ENCODE results near the gene RBMS3.

Gene RBMS3

GRCh38 chr3:29291260-29291981 lies 10.6 kb downstream of the RBMS3 start:
- no peaks in the 10 kb centered on the region for H3K36me3 ChIP-seq (ENCODE audit: control insufficient read depth, insufficient read depth, low read length)
- H3K9me3 ChIP-seq (ENCODE audit: control insufficient read depth, low read length) = no peaks in the 10 kb centered on the region
- H3K4me1 ChIP-seq (ENCODE audit: control insufficient read depth, insufficient read depth, low read length) = no peaks in the 10 kb centered on the region
- no peak overlapping the region for H3K9ac ChIP-seq (ENCODE audit: low read length)
- no peak overlapping the region for H3K4me3 ChIP-seq (ENCODE audit: low read length)
- no peaks in the 10 kb centered on the region for H3K27me3 ChIP-seq (ENCODE audit: control insufficient read depth, insufficient read depth, low read length)

GRCh38 chr3:29291982-29292363 lies 11.1 kb downstream of the RBMS3 start:
- Histone ChIP-seq H3K9me3 (ENCODE audit: control insufficient read depth, low read length) (no peaks in the 10 kb centered on the region), H3K4me1 (ENCODE audit: control insufficient read depth, insufficient read depth, low read length) (no peaks in the 10 kb centered on the region), H3K27me3 (ENCODE audit: control insufficient read depth, insufficient read depth, low read length) (no peaks in the 10 kb centered on the region), H3K9ac (ENCODE audit: low read length) (no peak overlapping the region), H3K4me3 (ENCODE audit: low read length) (no peak overlapping the region), H3K36me3 (ENCODE audit: control insufficient read depth, insufficient read depth, low read length) (no peaks in the 10 kb centered on the region)

- Histone ChIP-seq H3K9me3 (ENCODE audit: control insufficient read depth, low read length) (no peaks in the 10 kb centered on the region), H3K4me3 (ENCODE audit: low read length) (no peak overlapping the region), H3K4me1 (ENCODE audit: control insufficient read depth, insufficient read depth, low read length) (no peaks in the 10 kb centered on the region), H3K27me3 (ENCODE audit: control insufficient read depth, insufficient read depth, low read length) (no peaks in the 10 kb centered on the region), H3K36me3 (ENCODE audit: control insufficient read depth, insufficient read depth, low read length) (no peaks in the 10 kb centered on the region), H3K9ac (ENCODE audit: low read length) (no peak overlapping the region)
These were observed 12.6 kb downstream of the RBMS3 start for GRCh38 chr3:29293421-29293820.

- Histone ChIP-seq H3K4me3 (ENCODE audit: low read length) (no peak overlapping the region), H3K36me3 (ENCODE audit: control insufficient read depth, insufficient read depth, low read length) (no peaks in the 10 kb centered on the region), H3K27me3 (ENCODE audit: control insufficient read depth, insufficient read depth, low read length) (no peaks in the 10 kb centered on the region), H3K9me3 (ENCODE audit: control insufficient read depth, low read length) (no peaks in the 10 kb centered on the region), H3K4me1 (ENCODE audit: control insufficient read depth, insufficient read depth, low read length) (no peaks in the 10 kb centered on the region), H3K9ac (ENCODE audit: low read length) (no peak overlapping the region)
These were observed 17.1 kb downstream of the RBMS3 start for GRCh38 chr3:29297998-29298397.

- Histone ChIP-seq H3K4me3 (ENCODE audit: low read length) (no peak overlapping the region), H3K4me1 (ENCODE audit: control insufficient read depth, insufficient read depth, low read length) (no peaks in the 10 kb centered on the region), H3K27me3 (ENCODE audit: control insufficient read depth, insufficient read depth, low read length) (no peaks in the 10 kb centered on the region), H3K9me3 (ENCODE audit: control insufficient read depth, low read length) (no peaks in the 10 kb centered on the region), H3K36me3 (ENCODE audit: control insufficient read depth, insufficient read depth, low read length) (no peaks in the 10 kb centered on the region), H3K9ac (ENCODE audit: low read length) (no peak overlapping the region)
These were observed 20.6 kb downstream of the RBMS3 start for GRCh38 chr3:29301332-29302019.

GRCh38 chr3:29302619-29303018 lies 21.7 kb downstream of the RBMS3 start:
- Histone ChIP-seq H3K9ac (ENCODE audit: low read length) (no peak overlapping the region), H3K36me3 (ENCODE audit: control insufficient read depth, insufficient read depth, low read length) (no peaks in the 10 kb centered on the region), H3K4me3 (ENCODE audit: low read length) (no peak overlapping the region), H3K27me3 (ENCODE audit: control insufficient read depth, insufficient read depth, low read length) (no peaks in the 10 kb centered on the region), H3K9me3 (ENCODE audit: control insufficient read depth, low read length) (no peaks in the 10 kb centered on the region), H3K4me1 (ENCODE audit: control insufficient read depth, insufficient read depth, low read length) (no peaks in the 10 kb centered on the region)

GRCh38 chr3:29307295-29307694 lies 26.4 kb downstream of the RBMS3 start:
- Histone ChIP-seq H3K4me1 (ENCODE audit: control insufficient read depth, insufficient read depth, low read length) (no peaks in the 10 kb centered on the region), H3K36me3 (ENCODE audit: control insufficient read depth, insufficient read depth, low read length) (no peaks in the 10 kb centered on the region)

GRCh38 chr3:29310865-29311264 lies 30.0 kb downstream of the RBMS3 start:
- no peak overlapping the region for H3K4me3 ChIP-seq (ENCODE audit: low read length)
- no peak overlapping the region for H3K9ac ChIP-seq (ENCODE audit: low read length)
- no peaks in the 10 kb centered on the region for H3K4me1 ChIP-seq (ENCODE audit: control insufficient read depth, insufficient read depth, low read length)
- H3K27me3 ChIP-seq (ENCODE audit: control insufficient read depth, insufficient read depth, low read length) = no peaks in the 10 kb centered on the region
- H3K36me3 ChIP-seq (ENCODE audit: control insufficient read depth, insufficient read depth, low read length) = no peaks in the 10 kb centered on the region
- H3K9me3 ChIP-seq (ENCODE audit: control insufficient read depth, low read length) = no peaks in the 10 kb centered on the region

More at GRCh38 chr3:29307295-29307694, 26.4 kb downstream of the RBMS3 start:
- H3K9me3 ChIP-seq (ENCODE audit: control insufficient read depth, low read length) = no peaks in the 10 kb centered on the region
- H3K9ac ChIP-seq (ENCODE audit: low read length) = no peak overlapping the region
- H3K27me3 ChIP-seq (ENCODE audit: control insufficient read depth, insufficient read depth, low read length) = no peaks in the 10 kb centered on the region
- H3K4me3 ChIP-seq (ENCODE audit: low read length) = no peak overlapping the region

- H3K9me3 ChIP-seq (ENCODE audit: control insufficient read depth, low read length) = no peaks in the 10 kb centered on the region
- H3K4me1 ChIP-seq (ENCODE audit: control insufficient read depth, insufficient read depth, low read length) = no peaks in the 10 kb centered on the region
- no peaks in the 10 kb centered on the region for H3K36me3 ChIP-seq (ENCODE audit: control insufficient read depth, insufficient read depth, low read length)
- no peaks in the 10 kb centered on the region for H3K27me3 ChIP-seq (ENCODE audit: control insufficient read depth, insufficient read depth, low read length)
- no peak overlapping the region for H3K4me3 ChIP-seq (ENCODE audit: low read length)
- H3K9ac ChIP-seq (ENCODE audit: low read length) = no peak overlapping the region
These were observed 30.9 kb downstream of the RBMS3 start for GRCh38 chr3:29311795-29312194.

GRCh38 chr3:29312395-29312794 lies 31.5 kb downstream of the RBMS3 start:
- Histone ChIP-seq H3K36me3 (ENCODE audit: control insufficient read depth, insufficient read depth, low read length) (no peaks in the 10 kb centered on the region), H3K9ac (ENCODE audit: low read length) (no peak overlapping the region), H3K4me1 (ENCODE audit: control insufficient read depth, insufficient read depth, low read length) (no peaks in the 10 kb centered on the region), H3K9me3 (ENCODE audit: control insufficient read depth, low read length) (no peaks in the 10 kb centered on the region), H3K27me3 (ENCODE audit: control insufficient read depth, insufficient read depth, low read length) (no peaks in the 10 kb centered on the region), H3K4me3 (ENCODE audit: low read length) (no peak overlapping the region)

GRCh38 chr3:29312960-29313452 lies 32.1 kb downstream of the RBMS3 start:
- Histone ChIP-seq H3K9ac (ENCODE audit: low read length) (no peak overlapping the region), H3K9me3 (ENCODE audit: control insufficient read depth, low read length) (no peaks in the 10 kb centered on the region), H3K4me3 (ENCODE audit: low read length) (no peak overlapping the region), H3K36me3 (ENCODE audit: control insufficient read depth, insufficient read depth, low read length) (no peaks in the 10 kb centered on the region), H3K4me1 (ENCODE audit: control insufficient read depth, insufficient read depth, low read length) (no peaks in the 10 kb centered on the region), H3K27me3 (ENCODE audit: control insufficient read depth, insufficient read depth, low read length) (no peaks in the 10 kb centered on the region)

GRCh38 chr3:29313981-29314726 lies 33.3 kb downstream of the RBMS3 start:
- H3K36me3 ChIP-seq (ENCODE audit: control insufficient read depth, insufficient read depth, low read length) = no peaks in the 10 kb centered on the region
- no peak overlapping the region for H3K4me3 ChIP-seq (ENCODE audit: low read length)
- no peaks in the 10 kb centered on the region for H3K27me3 ChIP-seq (ENCODE audit: control insufficient read depth, insufficient read depth, low read length)
- no peak overlapping the region for H3K9ac ChIP-seq (ENCODE audit: low read length)
- H3K9me3 ChIP-seq (ENCODE audit: control insufficient read depth, low read length) = no peaks in the 10 kb centered on the region
- H3K4me1 ChIP-seq (ENCODE audit: control insufficient read depth, insufficient read depth, low read length) = no peaks in the 10 kb centered on the region

Measured in mucosa of stomach (tissue), 1 donor.